Transverse colon (tissue), 4 donors: Measurements from ENCODE around the gene LCN12.

Experiments
- EP300 ChIP-seq: sonication (generic); formaldehyde crosslinking; IDR thresholded peaks from one replicate; pipeline ENCODE4 v1.6.1; 2017; ENCODE audit warnings: antibody characterized with exemption, low read depth
- POLR2A ChIP-seq: fragments of 450-650 bp; IDR thresholded peaks from one replicate; pipeline ENCODE4 v1.6.1; 2016; ENCODE audit warnings: antibody characterized with exemption, mild to moderate bottlenecking, moderate library complexity
- POLR2AphosphoS5 ChIP-seq, 3 donors: sonication (generic); formaldehyde crosslinking; IDR thresholded peaks; one replicate each; pipeline ENCODE4 v1.6.1; 2016; ENCODE audit warnings: antibody characterized with exemption in 3 of 3
- TF ChIP-seq, protein P1 (sequence below), 5 experiments: fragments of 200-600 bp in 3 of 5; fragments of 450-650 bp in 2 of 5; sonication (generic) in 3 of 5; IDR thresholded peaks; 1 replicate in 2 of 5; 2 replicates in 3 of 5; pipeline ENCODE4 v1.5.1; 2016 to 2017; ENCODE audit warnings: antibody characterized with exemption in 5 of 5, inconsistent platforms in 3 of 5, mild to moderate bottlenecking in 2 of 5, moderate library complexity in 1 of 5

DNA sequence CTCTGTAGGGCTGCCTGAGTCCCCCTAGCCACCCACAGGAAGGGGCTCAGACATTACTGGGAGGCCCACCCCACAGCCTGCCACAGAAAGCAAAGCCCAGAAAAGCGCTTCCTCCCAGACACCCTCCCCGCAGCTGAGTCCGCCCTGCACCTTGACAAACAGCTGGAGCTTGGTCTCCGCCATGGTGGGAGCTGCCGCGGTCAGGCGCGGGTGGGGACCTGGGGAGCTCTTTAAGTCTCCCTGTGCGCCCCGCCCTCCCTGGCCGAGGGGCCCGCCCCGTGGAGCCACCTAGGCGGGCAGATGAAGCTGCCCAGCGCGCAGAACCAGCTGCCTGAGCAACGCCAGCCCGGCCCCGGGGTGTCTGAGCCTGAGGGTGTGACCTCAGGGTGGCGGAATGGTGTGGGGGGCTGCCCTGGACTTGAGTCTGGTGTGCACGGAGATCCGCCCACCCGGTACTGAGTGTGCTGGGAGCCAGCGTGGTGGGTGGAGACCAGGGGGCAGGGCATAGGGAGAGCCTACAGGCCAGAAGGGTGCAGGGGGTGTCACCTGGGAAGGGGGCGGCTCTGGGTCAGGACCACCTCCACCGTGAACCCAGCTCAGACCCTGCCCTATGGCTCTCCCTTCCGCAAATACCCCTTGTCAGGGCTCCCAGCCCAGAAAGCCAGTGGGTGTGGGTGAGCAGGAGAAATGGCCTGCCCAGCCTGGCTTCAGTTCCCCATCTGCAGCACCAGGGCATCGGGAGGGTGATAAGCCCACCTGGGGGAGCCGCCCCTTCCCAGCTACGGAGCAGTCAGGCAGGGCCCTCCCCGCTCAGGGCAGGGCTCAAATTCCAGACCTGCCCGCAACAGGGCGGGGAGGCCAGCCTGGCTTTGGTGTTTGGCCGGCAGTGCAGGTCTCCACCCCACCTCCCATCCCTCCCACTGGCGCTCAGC, 44.6 kb downstream of the LCN12 start, which contains the start of gene CLIC3:
- no peak for TF ChIP-seq POLR2A
- TF ChIP-seq, protein P1, sequence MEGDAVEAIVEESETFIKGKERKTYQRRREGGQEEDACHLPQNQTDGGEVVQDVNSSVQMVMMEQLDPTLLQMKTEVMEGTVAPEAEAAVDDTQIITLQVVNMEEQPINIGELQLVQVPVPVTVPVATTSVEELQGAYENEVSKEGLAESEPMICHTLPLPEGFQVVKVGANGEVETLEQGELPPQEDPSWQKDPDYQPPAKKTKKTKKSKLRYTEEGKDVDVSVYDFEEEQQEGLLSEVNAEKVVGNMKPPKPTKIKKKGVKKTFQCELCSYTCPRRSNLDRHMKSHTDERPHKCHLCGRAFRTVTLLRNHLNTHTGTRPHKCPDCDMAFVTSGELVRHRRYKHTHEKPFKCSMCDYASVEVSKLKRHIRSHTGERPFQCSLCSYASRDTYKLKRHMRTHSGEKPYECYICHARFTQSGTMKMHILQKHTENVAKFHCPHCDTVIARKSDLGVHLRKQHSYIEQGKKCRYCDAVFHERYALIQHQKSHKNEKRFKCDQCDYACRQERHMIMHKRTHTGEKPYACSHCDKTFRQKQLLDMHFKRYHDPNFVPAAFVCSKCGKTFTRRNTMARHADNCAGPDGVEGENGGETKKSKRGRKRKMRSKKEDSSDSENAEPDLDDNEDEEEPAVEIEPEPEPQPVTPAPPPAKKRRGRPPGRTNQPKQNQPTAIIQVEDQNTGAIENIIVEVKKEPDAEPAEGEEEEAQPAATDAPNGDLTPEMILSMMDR (IDR thresholded peaks at IDR 0.05), result no peak
- TF ChIP-seq POLR2AphosphoS5 (IDR thresholded peaks at IDR 0.05), result no peak
- TF ChIP-seq EP300, result no peak
